RWPE2 (cell line): ENCODE results near the gene TMEM231.

Experiments
- ATAC-seq: fragments of 200-7000 bp; cut with Tn5 transposase; 3 replicates; pipeline ENCODE4 v1.9.1; 2021; ENCODE audit warnings: low read depth
- DNase-seq: peaks from one replicate; pipeline ENCODE4 v3.0.0-alpha.2; 2020; ENCODE audit warnings: low spot score
- H3K27ac ChIP-seq: fragments of 450-650 bp; 2 replicates; pipeline ENCODE4 v1.5.1; 2017; ENCODE audit warnings: mild to moderate bottlenecking; ENCODE audit not compliant: poor library complexity, severe bottlenecking
- H3K27me3 ChIP-seq: fragments of 250-450 bp; sonication (Bioruptor Pico); 2 replicates; pipeline ENCODE4 v1.5.1; 2021; ENCODE audit warnings: mild to moderate bottlenecking, moderate library complexity; ENCODE audit not compliant: insufficient read depth, poor library complexity, severe bottlenecking
- H3K36me3 ChIP-seq: fragments of 250-450 bp; sonication (Bioruptor Pico); 2 replicates; pipeline ENCODE4 v1.5.1; 2020; ENCODE audit warnings: low read depth, mild to moderate bottlenecking, moderate library complexity
- H3K4me1 ChIP-seq: fragments of 250-450 bp; sonication (Bioruptor Pico); 2 replicates; pipeline ENCODE4 v1.5.1; 2021; ENCODE audit warnings: mild to moderate bottlenecking, moderate library complexity; ENCODE audit not compliant: insufficient read depth, poor library complexity, severe bottlenecking
- H3K4me3 ChIP-seq: fragments of 250-450 bp; sonication (Bioruptor Pico); 2 replicates; pipeline ENCODE4 v1.5.1; 2021; ENCODE audit warnings: mild to moderate bottlenecking, moderate library complexity; ENCODE audit not compliant: severe bottlenecking
- H3K9me3 ChIP-seq: fragments of 250-450 bp; sonication (Bioruptor Pico); 2 replicates; pipeline ENCODE4 v1.5.1; 2021; ENCODE audit warnings: mild to moderate bottlenecking, moderate library complexity; ENCODE audit not compliant: severe bottlenecking
- TF ChIP-seq, protein P1 (sequence below): fragments of 450-650 bp; IDR thresholded peaks from one replicate; pipeline ENCODE4 v1.5.1; 2017; ENCODE audit warnings: mild to moderate bottlenecking, moderate library complexity; ENCODE audit not compliant: poor library complexity, severe bottlenecking

Gene TMEM231

DNA sequence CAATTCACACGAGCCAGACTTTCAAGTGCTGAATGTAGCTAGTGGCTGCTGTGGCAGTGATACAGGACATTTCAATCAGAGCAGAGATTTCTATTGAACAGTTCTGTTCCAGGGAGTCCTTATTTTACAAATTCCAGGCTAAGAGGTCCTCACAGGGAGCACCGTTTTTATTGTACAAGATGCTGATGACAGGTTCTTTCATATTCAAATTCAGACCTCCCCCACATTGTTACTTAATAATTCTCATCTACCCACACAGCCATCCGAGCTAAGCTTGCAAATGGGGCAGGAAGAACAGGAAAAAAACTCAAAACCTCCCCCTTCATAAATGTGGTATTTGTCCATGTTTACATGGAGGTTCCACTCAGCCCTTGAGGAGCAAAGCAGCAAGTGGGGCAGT lies 19.9 kb upstream of the TMEM231 start:
- no peak for ATAC-seq
- DNase-seq = no peak
- no peaks in the 10 kb centered on the region for H3K9me3 ChIP-seq
- TF ChIP-seq, protein P1, sequence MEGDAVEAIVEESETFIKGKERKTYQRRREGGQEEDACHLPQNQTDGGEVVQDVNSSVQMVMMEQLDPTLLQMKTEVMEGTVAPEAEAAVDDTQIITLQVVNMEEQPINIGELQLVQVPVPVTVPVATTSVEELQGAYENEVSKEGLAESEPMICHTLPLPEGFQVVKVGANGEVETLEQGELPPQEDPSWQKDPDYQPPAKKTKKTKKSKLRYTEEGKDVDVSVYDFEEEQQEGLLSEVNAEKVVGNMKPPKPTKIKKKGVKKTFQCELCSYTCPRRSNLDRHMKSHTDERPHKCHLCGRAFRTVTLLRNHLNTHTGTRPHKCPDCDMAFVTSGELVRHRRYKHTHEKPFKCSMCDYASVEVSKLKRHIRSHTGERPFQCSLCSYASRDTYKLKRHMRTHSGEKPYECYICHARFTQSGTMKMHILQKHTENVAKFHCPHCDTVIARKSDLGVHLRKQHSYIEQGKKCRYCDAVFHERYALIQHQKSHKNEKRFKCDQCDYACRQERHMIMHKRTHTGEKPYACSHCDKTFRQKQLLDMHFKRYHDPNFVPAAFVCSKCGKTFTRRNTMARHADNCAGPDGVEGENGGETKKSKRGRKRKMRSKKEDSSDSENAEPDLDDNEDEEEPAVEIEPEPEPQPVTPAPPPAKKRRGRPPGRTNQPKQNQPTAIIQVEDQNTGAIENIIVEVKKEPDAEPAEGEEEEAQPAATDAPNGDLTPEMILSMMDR = no peak
- no peak overlapping the region for H3K27ac ChIP-seq
- peaks cover 86% of the 10 kb centered on the region for H3K36me3 ChIP-seq
- no peak overlapping the region for H3K4me3 ChIP-seq
- H3K4me1 ChIP-seq = no peaks in the 10 kb centered on the region
- H3K27me3 ChIP-seq = no peaks in the 10 kb centered on the region

DNA sequence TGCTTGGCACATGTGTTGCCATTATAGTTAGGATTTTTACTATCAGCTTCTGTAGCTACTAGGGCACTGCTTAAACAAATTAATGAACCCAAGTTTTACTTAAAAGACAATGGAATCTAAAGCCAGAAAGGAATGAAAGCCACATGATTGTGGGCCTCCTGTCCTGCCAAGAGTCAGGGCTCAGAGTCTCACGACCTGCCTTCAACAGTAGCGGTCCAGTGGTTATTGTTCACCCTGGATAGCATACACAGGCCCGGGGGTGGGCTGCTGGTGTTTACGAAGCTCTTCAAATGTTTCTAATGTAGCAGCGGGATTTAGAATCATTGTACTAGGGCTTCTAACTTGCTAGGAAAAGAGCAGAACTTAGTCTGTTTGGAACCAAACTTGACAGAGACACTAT lies 17.9 kb upstream of the TMEM231 start:
- peaks cover 91% of the 10 kb centered on the region for H3K36me3 ChIP-seq
- H3K4me1 ChIP-seq = no peaks in the 10 kb centered on the region
- TF ChIP-seq, protein P1 = no peak
- no peak overlapping the region for H3K27ac ChIP-seq
- no peaks in the 10 kb centered on the region for H3K9me3 ChIP-seq
- no peak overlapping the region for H3K4me3 ChIP-seq
- no peak for DNase-seq
- H3K27me3 ChIP-seq = no peaks in the 10 kb centered on the region
- no peak for ATAC-seq

DNA sequence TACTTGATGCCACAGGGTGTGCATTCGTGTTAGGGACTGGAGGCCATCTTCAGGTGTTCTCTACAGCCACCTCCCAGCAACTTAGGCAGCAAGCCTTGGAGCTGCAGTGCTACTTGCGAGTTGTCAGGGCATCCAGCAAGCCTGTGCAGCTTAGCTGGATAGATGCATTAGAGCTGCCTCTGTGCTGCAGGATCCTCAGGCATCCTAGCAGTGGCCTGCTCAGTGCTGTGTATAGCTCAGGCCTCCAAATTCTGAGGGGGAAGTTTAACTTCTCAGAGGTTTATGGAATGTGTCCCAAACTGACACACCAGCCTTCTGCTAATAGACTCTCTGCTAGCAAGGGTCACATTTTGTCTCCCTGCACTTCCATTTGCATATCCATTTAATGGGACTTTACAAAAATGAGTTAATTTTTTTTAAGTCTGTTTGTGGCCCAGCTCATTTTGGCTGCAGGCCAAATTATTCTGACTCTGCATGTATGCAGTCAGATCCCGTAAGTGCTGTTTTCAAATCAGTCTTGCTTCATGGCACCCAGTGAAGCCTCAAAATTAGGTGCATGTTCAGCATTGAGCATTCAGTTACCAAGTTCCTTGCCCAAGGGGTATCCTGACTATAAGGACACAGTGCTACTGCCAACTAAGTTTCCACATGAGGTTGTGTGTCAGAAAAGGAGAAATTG lies 17.0 kb upstream of the TMEM231 start:
- TF ChIP-seq, protein P1 = no peak
- H3K4me1 ChIP-seq = no peaks in the 10 kb centered on the region
- ATAC-seq (no peak), DNase-seq (no peak)
- no peak overlapping the region for H3K4me3 ChIP-seq
- H3K9me3 ChIP-seq = no peaks in the 10 kb centered on the region
- H3K36me3 ChIP-seq = peaks cover 93% of the 10 kb centered on the region
- H3K27ac ChIP-seq = no peak overlapping the region
- H3K27me3 ChIP-seq = no peaks in the 10 kb centered on the region

DNA sequence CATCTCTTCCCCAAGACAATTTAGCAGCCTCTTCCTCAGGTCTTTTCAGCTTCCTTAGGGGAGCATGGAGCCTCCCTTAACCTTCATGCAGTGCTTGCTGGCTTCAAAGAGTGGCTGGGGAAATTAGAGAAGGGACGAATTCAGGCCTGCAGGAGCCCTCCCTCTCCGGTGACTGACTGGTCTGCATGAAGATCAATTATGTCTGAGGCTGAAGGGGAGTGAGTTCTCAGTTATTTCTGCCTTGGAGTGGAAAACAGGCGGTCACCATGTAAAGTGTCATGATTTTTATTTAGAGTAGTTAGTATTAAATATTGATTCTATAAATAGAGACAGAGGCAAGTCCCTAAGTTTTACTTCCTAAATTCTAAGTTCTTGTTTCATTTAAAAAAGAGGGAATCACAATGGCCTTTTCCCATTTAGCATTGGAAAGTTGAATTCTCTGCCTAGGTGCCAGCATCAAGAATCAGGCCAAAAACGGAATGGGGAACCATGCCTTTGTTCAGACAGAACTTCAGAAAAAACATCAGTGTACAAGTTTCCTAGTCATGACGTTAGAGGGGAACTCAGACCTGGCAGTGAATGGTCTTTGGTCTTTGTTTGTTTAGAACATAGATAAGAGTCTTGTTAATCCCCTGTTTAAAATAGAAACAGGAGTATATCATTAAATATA lies 14.5 kb upstream of the TMEM231 start:
- Histone ChIP-seq H3K27ac (no peak overlapping the region), H3K36me3 (peaks cover 80% of the 10 kb centered on the region)
- TF ChIP-seq, protein P1 = no peak

DNA sequence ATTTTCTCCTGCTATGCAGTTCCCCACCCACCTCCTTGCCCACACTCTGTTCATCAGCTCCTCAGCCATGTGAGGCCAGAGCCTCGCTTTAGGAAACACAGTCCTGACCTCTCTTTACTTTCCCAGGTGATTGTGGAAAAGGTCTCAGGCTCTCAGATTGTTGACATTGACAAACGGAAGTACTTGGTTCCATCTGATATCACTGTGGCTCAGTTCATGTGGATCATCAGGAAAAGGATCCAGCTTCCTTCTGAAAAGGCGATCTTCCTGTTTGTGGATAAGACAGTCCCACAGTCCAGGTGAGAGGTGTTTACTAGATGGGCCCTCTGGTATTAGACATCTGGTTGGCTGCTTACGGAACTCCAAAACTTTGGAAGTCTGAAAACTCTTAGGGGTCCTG lies 11.9 kb upstream of the TMEM231 start:
- no peaks in the 10 kb centered on the region for H3K27me3 ChIP-seq
- DNase-seq = no peak
- no peak overlapping the region for H3K27ac ChIP-seq
- H3K4me1 ChIP-seq = no peaks in the 10 kb centered on the region
- no peaks in the 10 kb centered on the region for H3K9me3 ChIP-seq
- TF ChIP-seq, protein P1 = no peak
- no peak overlapping the region for H3K4me3 ChIP-seq
- ATAC-seq = no peak
- peaks cover 58% of the 10 kb centered on the region for H3K36me3 ChIP-seq

More for the DNA sequence above, 14.5 kb upstream of the TMEM231 start:
- H3K4me3 ChIP-seq = no peak overlapping the region
- H3K27me3 ChIP-seq = no peaks in the 10 kb centered on the region
- ATAC-seq (no peak), DNase-seq (no peak)
- no peaks in the 10 kb centered on the region for H3K4me1 ChIP-seq
- H3K9me3 ChIP-seq = no peaks in the 10 kb centered on the region
